HG02970 (cell line): ENCODE measurements around the gene GPHN.
"Not testable (repeated sequence)": the region's sequence is repeated elsewhere in the genome, so short reads cannot be mapped to it uniquely, and the experiment has no call there.

Experiments used
- ATAC-seq: cut with Tn5 transposase; IDR thresholded peaks from one replicate; pipeline ENCODE4 v1.9.1; 2021; ENCODE audit warnings: mild to moderate bottlenecking, moderate library complexity, moderate number of reproducible peaks; ENCODE audit not compliant: unreplicated experiment, low FRiP score

The GPHN gene

GRCh38 chr14:67002994-67003753 is 495.2 kb downstream of the GPHN start:
- no peak for ATAC-seq

GRCh38 chr14:67004521-67004920 is 496.6 kb downstream of the GPHN start:
- ATAC-seq = no peak

- no peak for ATAC-seq
Observed at GRCh38 chr14:67010602-67011001, 502.7 kb downstream of the GPHN start.

- ATAC-seq = no peak
Observed at GRCh38 chr14:67016856-67017255, 508.9 kb downstream of the GPHN start.

- ATAC-seq = no peak
Observed at GRCh38 chr14:67018720-67019119, 510.8 kb downstream of the GPHN start.

GRCh38 chr14:67019796-67020195 is 511.8 kb downstream of the GPHN start:
- ATAC-seq = no peak

GRCh38 chr14:67031920-67032774 is 524.2 kb downstream of the GPHN start:
- ATAC-seq = no peak

- no peak for ATAC-seq
Observed at GRCh38 chr14:67045440-67045839, 537.5 kb downstream of the GPHN start.

- no peak for ATAC-seq
Observed at GRCh38 chr14:67050896-67051295, 542.9 kb downstream of the GPHN start.

GRCh38 chr14:67056684-67057083 is 548.7 kb downstream of the GPHN start:
- ATAC-seq = no peak

- ATAC-seq = no peak
Observed at GRCh38 chr14:67059596-67059995, 551.6 kb downstream of the GPHN start.

- ATAC-seq = no peak
Observed at GRCh38 chr14:67060546-67060945, 552.6 kb downstream of the GPHN start.

- ATAC-seq = not testable (repeated sequence)
Observed at GRCh38 chr14:67067070-67067814, 559.3 kb downstream of the GPHN start.

GRCh38 chr14:67068251-67068650 is 560.3 kb downstream of the GPHN start:
- no peak for ATAC-seq

GRCh38 chr14:67071506-67071905 is 563.6 kb downstream of the GPHN start:
- no peak for ATAC-seq

- ATAC-seq = no peak
Observed at GRCh38 chr14:67077921-67078320, 570.0 kb downstream of the GPHN start.

GRCh38 chr14:67079846-67080245 is 571.9 kb downstream of the GPHN start:
- ATAC-seq = no peak

GRCh38 chr14:67108230-67108629 is 600.3 kb downstream of the GPHN start:
- no peak for ATAC-seq

GRCh38 chr14:67111022-67111421 is 603.1 kb downstream of the GPHN start:
- ATAC-seq = no peak

- ATAC-seq = no peak
Observed at GRCh38 chr14:67112344-67112743, 604.4 kb downstream of the GPHN start.

GRCh38 chr14:67127174-67127573 is 619.2 kb downstream of the GPHN start:
- ATAC-seq = no peak
